ENCODE measurements around the gene AMZ1.
"Not testable (repeated sequence)": the region's sequence is repeated elsewhere in the genome, so short reads cannot be mapped to it uniquely, and the experiment has no call there.

AMZ1 gene

DNA sequence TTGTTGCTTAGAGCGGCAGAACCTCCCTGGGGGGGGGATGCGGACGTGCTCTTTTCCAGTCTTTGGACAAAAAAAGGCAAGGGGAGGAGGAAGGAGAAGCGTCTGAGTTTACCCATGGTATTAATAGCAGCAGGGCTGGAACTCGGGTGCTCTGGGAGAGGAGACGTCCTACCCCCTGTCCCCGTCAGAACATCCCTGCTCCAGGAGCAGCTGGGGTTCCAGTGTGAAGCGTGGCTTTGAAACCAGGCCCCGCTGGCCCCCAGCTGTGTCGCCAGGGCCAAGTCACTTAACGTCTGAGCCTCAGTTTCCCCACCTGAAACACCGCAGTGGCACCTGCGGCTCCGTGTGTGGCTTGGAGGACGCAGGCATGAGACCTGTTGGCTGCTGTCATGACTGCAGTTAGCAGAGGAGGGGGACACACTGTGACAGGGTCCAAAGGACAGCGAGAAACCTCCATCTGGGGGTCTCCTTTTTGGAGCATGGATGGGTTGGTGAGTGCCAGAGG, 1.4 kb downstream of the AMZ1 start:
- TF ChIP-seq, protein P1, sequence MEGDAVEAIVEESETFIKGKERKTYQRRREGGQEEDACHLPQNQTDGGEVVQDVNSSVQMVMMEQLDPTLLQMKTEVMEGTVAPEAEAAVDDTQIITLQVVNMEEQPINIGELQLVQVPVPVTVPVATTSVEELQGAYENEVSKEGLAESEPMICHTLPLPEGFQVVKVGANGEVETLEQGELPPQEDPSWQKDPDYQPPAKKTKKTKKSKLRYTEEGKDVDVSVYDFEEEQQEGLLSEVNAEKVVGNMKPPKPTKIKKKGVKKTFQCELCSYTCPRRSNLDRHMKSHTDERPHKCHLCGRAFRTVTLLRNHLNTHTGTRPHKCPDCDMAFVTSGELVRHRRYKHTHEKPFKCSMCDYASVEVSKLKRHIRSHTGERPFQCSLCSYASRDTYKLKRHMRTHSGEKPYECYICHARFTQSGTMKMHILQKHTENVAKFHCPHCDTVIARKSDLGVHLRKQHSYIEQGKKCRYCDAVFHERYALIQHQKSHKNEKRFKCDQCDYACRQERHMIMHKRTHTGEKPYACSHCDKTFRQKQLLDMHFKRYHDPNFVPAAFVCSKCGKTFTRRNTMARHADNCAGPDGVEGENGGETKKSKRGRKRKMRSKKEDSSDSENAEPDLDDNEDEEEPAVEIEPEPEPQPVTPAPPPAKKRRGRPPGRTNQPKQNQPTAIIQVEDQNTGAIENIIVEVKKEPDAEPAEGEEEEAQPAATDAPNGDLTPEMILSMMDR (IDR thresholded peaks at IDR 0.05; ENCODE audit: extremely low read depth, missing control alignments): no peak
- DNase-seq (ENCODE audit: low spot score): no peak

DNA sequence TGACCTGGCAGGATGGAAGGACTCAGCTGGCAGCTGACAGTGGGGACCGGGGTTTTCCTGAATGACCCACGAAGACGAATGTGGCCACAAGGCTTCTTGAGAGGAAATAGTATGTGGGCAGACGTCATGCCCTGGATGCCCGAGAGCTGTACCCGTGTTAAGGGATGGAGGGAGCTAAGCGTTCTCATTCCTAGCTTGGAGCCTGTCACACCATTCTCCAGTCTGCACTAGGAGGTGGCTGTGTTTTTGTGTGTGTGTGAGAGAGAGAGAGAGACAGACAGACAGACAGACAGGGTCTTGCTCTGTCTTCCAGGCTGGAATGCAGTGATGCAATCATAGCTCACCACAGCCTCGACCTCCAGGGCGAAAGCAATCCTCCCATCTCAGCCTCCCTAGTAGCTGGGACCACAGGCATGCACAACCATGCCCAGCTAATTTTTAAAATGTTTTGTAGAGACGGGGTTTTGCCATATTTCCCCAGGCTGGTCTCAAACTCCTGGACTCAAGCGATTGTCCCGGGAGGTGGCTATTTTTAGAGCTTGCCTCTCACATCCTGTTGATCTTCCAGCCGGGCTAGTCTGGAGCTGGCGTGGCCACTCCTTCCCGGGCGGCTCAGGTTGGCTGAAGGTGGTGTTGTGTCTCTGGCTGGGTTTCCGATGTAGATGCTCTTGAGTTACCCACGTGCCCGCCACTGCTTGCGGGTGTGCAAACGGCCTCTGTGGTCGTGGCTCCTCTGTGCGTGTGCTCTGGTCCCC, 2.1 kb downstream of the AMZ1 start:
- DNase-seq (ENCODE audit: low spot score): no peak
- TF ChIP-seq, protein P1 (IDR thresholded peaks at IDR 0.05; ENCODE audit: extremely low read depth, missing control alignments): no peak

DNA sequence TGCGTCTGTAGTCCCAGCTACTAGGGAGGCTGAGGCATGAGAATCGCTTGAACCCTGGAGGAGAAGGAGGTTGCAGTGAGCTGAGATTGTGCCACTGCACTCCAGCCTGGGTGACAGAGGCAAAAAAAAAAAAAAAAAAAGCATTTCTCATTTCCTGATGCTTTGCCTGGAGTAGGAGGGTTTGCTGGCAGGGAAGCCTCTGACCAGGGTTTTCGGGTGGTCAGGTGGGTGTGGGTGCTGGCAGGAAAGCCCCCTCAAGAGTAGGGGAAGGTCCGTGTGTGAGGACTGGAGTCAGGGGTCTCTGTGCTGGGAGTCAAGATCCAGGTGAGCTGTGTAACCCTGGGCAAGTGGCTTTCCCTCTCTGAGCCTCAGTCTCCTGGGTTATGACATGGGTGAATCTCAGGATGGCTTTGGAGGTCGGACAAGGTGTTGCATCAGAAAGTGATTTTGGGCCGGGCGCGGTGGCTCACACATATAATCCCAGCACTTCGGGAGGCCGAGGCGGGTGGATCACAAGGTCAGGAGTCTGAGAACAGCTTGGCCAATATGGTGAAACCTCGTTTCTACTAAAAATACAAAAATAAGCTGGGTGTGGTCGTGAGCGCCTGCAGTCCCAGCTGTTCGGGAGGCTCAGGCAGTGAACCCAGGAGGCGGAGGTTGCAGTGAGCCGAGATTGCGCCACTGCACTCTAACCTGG, 3.2 kb downstream of the AMZ1 start:
- no peak for DNase-seq (ENCODE audit: low spot score)

DNA sequence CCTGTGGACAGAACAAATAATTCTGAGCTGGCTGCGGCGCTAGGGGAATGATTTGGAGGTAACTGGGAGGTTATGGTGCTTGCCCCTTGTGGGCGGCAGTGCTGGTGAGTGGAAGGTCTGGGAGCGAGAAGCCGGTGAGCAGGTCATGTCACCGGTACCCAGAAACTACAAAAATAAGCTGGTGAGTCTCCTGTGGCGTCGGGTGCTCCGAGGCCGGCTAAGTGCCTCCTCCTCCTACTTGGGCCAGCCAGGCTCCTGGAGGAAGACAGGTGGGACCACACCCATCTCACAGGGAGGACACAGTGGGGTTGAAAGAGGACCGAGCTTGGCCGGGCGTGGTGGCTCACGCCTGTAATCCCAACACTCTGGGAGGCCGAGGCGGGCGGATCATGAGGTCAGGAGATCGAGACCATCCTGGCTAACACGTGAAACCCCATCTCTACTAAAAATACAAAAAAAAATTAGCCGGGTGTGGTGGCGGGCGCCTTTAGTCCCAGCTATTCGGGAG, 4.0 kb downstream of the AMZ1 start:
- not testable (repeated sequence) for DNase-seq (ENCODE audit: low spot score)

More for the DNA sequence above, 3.2 kb downstream of the AMZ1 start:
- TF ChIP-seq, protein P1 (IDR thresholded peaks at IDR 0.05; ENCODE audit: extremely low read depth, missing control alignments): no peak

DNA sequence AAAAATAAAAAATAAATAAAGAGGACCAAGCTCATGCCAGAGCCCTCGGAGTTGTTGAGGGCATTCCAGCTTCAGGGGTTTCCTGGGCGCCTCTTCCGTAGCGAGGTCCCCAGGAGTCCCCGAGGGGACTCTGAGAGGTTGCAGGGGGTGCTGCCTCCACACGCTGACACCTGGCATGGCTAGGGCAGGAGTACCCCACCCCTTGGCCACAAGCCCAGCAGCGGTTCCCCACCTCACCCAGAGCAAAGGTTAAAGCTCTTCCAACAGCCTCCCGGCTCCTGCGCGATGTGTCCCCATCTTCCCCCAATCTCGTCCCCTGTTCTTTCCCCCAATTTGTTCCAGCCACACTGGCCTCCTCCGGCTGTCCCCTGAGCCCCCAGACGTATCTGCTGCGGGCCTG, 4.5 kb downstream of the AMZ1 start:
- DNase-seq (ENCODE audit: low spot score): no peak
- TF ChIP-seq, protein P1 (IDR thresholded peaks at IDR 0.05; ENCODE audit: extremely low read depth, missing control alignments): no peak

DNA sequence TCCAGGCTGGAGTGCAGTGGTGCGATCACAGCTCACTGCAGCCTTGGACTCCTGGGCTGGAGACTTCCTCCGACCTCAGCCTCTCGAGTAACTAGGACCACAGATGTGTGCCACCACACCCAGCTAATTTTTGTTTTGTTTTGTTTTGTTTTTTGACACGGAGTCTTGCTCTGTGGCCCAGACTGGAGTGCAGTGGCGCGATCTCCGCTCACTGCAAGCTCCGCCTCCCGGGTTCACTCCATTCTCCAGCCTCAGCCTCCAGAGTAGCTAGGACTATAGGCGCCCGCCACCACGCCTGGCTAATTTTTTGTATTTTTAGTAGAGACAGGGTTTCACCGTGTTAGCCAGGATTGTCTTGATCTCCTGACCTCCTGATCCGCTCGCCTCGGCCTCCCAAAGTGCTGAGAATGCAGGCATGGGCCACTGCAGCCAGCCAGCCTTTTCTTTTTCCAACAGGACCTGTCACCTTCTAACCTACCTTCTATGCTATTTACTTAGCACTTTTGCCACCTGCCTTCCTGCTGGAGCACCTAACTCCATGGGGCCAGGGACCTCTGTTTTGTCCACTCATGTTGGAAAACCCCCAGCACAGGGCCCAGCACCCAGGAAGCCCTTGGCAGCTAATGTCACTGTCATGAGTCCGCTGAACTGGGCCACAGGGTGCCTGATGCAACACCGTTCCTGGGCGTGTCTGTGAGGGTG, 5.6 kb downstream of the AMZ1 start:
- not testable (repeated sequence) for DNase-seq (ENCODE audit: low spot score)

DNA sequence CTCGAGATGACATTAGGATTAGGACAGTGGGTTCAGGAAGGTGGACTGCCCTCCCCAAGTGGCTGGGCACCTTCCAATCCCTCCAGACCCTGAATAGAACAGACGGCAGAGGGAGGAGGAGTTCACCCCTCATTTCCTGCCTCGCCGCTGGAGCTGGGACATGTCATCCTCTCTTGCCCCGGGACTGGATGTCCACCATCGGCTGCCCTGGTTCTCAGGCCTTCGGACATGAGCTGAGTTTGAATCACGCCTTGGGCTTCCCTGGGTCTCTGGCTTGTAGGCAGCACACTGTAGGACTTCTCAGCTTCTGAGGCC, 6.1 kb downstream of the AMZ1 start:
- DNase-seq (ENCODE audit: low spot score): not testable (repeated sequence)

DNA sequence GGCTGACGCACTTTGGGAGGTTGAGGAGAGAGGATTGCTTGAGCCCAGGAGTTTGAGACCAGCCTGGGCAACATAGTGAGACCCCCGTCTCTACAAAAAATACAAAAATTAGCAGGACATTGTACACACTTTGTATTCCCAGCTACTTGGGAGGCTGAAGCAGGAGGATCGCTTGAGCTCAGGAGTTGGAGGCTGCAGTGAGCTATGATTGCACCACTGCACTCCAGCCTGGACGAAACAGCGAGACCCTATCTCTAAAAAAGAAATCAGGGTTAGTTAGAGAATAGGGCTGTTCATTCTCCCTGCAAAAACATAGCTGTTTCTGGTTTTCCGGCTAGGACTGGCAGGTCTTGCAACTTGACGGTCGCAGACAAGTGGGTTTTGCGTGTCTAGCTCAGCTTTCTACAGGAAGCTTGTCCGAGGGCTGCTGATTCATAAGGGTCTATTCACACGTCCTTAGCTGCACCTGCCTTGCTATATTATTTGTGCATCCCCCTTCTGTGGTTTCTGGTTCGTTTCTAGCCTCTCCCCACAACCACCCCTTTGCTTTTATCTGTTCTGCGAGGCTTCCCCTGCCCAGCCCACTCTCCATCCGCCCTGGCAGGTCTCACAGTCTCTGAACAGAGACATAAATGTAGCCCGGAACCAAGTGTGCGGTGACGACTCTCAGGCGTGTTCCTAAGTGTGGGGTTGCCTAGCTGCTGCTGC, 10.7 kb downstream of the AMZ1 start:
- TF ChIP-seq, protein P1 (IDR thresholded peaks at IDR 0.05; ENCODE audit: extremely low read depth, missing control alignments): no peak
- peak; percentile 95 for DNase-seq (ENCODE audit: low spot score)
